ENCODE results near the gene LIN7C.

- TF ChIP-seq KDM5B (IDR thresholded peaks at IDR 0.05; ENCODE audit: insufficient replicate concordance, low read depth, low read length) (no peak), NFE2L1 (tag; IDR thresholded peaks at IDR 0.05; ENCODE audit: borderline replicate concordance, low read depth) (no peak), RNF2 (IDR thresholded peaks at IDR 0.05) (no peak)
Measured at GRCh38 chr11:27482793-27483192, 23.8 kb downstream of the LIN7C start.
